KMS-11 (cell line): ENCODE data around the gene CHCHD4.

ENCODE experiments used
- H2AFZ ChIP-seq: fragments of 200-600 bp; sonication (generic); 2 replicates; pipeline ENCODE4 v1.6.1; 2016; ENCODE audit warnings: antibody characterized with exemption, mixed run types, low read depth
- H3K27ac ChIP-seq: fragments of 200-600 bp; sonication (generic); 2 replicates; pipeline ENCODE4 v1.6.1; 2016; ENCODE audit warnings: mild to moderate bottlenecking, mixed run types
- H3K27me3 ChIP-seq: fragments of 200-600 bp; sonication (generic); 2 replicates; pipeline ENCODE4 v1.6.1; 2017; ENCODE audit warnings: mild to moderate bottlenecking, low read depth, mixed run types, moderate library complexity; ENCODE audit not compliant: insufficient read depth
- H3K36me3 ChIP-seq: fragments of 200-600 bp; sonication (generic); 2 replicates; pipeline ENCODE4 v1.6.1; 2017; ENCODE audit warnings: mild to moderate bottlenecking, mixed run types; ENCODE audit not compliant: insufficient read depth
- H3K4me1 ChIP-seq: fragments of 200-600 bp; sonication (generic); 2 replicates; pipeline ENCODE4 v1.6.1; 2016; ENCODE audit warnings: mild to moderate bottlenecking, low read depth, mixed run types; ENCODE audit not compliant: poor library complexity, severe bottlenecking
- H3K4me2 ChIP-seq: fragments of 200-600 bp; sonication (generic); 2 replicates; pipeline ENCODE4 v1.7.0; 2016; ENCODE audit warnings: mild to moderate bottlenecking, mixed run types
- H3K4me3 ChIP-seq: fragments of 200-600 bp; sonication (generic); IDR thresholded peaks from 2 replicates; pipeline ENCODE4 v1.6.1; 2017; ENCODE audit warnings: low read depth, low read length, mixed read lengths; ENCODE audit not compliant: insufficient read depth
- H3K79me2 ChIP-seq: fragments of 200-600 bp; sonication (generic); 2 replicates; pipeline ENCODE4 v1.6.1; 2016; ENCODE audit warnings: low read depth, mixed run types; ENCODE audit not compliant: insufficient read depth
- H3K9ac ChIP-seq: fragments of 200-600 bp; sonication (generic); 2 replicates; pipeline ENCODE4 v1.6.1; 2016; ENCODE audit warnings: mild to moderate bottlenecking, mixed run types
- H4K20me1 ChIP-seq: fragments of 200-600 bp; sonication (generic); 2 replicates; pipeline ENCODE4 v1.6.1; 2016; ENCODE audit warnings: mild to moderate bottlenecking, mixed run types; ENCODE audit not compliant: insufficient read depth
- TF ChIP-seq, protein P1 (sequence below): fragments of 200-600 bp; sonication (generic); conservative IDR thresholded peaks from 2 replicates; pipeline ENCODE4 v1.6.1; 2017; ENCODE audit warnings: low read depth, mild to moderate bottlenecking, antibody characterized with exemption, low read length, moderate library complexity, mixed read lengths

Gene CHCHD4

DNA sequence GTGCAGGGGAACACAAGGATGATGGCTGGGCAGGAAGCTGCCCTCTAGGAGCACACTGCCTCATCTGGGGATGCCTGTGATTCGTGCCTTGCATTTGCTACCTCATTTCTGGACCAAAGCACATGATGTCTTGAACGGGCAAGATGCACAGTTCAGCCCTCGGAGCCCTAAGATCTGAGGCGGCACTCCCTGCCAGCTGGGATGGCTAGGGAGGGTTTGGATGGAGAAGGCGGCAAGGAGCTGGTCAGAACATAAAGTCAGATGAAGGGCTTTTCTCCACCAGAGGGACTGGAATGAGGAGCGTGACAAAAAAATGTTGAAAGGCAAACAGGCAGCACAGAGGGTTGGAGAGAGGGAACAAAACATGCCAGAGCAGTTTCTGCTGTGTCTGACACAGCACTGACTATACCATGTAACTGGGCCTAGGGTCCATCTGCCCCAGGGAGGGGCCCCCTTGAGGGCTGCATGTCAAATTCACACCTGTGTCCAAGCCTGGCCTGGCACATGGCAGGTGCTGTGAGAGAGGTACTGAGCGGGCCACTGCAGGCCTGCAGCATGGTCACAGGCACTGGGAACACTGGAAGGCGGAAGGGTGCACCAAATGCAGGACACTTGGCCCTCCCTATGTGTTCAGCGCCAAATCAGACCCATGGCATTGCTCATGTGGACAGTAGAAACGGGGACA is 21.9 kb upstream of the CHCHD4 start:
- TF ChIP-seq, protein P1, sequence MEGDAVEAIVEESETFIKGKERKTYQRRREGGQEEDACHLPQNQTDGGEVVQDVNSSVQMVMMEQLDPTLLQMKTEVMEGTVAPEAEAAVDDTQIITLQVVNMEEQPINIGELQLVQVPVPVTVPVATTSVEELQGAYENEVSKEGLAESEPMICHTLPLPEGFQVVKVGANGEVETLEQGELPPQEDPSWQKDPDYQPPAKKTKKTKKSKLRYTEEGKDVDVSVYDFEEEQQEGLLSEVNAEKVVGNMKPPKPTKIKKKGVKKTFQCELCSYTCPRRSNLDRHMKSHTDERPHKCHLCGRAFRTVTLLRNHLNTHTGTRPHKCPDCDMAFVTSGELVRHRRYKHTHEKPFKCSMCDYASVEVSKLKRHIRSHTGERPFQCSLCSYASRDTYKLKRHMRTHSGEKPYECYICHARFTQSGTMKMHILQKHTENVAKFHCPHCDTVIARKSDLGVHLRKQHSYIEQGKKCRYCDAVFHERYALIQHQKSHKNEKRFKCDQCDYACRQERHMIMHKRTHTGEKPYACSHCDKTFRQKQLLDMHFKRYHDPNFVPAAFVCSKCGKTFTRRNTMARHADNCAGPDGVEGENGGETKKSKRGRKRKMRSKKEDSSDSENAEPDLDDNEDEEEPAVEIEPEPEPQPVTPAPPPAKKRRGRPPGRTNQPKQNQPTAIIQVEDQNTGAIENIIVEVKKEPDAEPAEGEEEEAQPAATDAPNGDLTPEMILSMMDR = no peak
- Histone ChIP-seq H3K4me3 (no peak overlapping the region), H3K27ac (no peak overlapping the region), H3K4me2 (no peak overlapping the region), H3K9ac (no peak overlapping the region), H2AFZ (no peak overlapping the region), H3K79me2 (no peaks in the 10 kb centered on the region), H3K4me1 (peaks cover 25% of the 10 kb centered on the region), H3K27me3 (no peaks in the 10 kb centered on the region), H3K36me3 (no peaks in the 10 kb centered on the region), H4K20me1 (no peaks in the 10 kb centered on the region)

DNA sequence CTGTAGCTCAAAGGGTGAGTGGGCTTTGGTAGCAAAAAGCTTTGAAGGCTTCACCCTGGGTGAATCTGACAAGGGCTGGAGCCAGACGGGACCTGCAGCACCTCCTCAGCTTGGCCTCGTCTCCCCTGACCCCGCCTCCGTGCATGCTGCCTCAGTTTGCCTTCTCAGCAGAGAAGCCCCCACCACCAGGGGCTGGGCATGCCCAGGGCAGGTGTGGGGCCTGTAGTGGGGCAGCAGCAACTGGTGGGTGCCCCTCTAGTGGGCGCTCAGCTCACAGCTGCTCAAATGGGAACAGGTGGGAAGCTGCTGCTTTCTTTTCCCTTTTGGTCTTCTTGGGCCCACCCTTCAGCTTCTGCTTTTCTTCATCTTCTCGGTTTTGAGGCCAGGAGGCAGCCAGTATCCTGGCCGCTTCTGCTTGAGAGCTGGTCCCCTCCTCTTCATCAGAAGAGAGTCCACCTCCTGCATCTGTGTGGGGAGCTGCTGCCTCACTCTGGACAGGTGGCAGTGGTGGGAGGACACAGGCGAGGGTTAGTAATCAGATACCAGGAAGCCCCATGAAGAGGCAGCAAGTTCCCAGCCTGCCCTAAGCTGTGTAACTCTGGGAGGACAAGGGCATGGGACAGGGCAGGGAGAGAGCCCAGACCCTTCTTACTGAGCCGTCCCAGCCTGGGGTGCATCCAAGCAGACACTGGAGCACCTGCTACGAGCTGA is 21.2 kb upstream of the CHCHD4 start:
- Histone ChIP-seq H2AFZ (no peak overlapping the region), H3K4me2 (no peak overlapping the region), H3K27ac (no peak overlapping the region), H3K27me3 (no peaks in the 10 kb centered on the region), H3K9ac (no peak overlapping the region), H3K79me2 (no peaks in the 10 kb centered on the region), H3K4me3 (no peak overlapping the region), H3K36me3 (no peaks in the 10 kb centered on the region), H4K20me1 (no peaks in the 10 kb centered on the region), H3K4me1 (peaks cover 25% of the 10 kb centered on the region)
- TF ChIP-seq, protein P1 = no peak

DNA sequence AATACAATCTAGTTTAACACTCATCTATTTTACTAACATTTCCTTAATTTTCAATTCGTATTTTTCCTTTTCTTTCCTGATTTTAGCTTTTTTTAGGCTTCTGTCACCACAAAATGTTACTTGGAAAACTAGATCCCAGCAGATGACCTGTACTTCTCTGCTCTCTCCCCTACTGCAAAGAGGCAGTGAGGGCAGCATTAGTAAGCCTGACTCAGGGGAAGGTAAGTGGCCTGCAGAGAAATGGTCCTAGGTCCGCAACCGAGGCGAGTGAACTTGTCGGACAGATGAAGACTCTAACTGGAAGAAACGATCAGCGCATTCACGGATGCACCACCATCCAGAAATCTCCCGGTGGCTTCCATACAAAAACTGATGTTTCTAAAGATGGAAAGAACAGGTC is 20.6 kb upstream of the CHCHD4 start:
- Histone ChIP-seq H3K9ac (peak overlapping the region; percentile 63), H3K79me2 (no peaks in the 10 kb centered on the region), H2AFZ (no peak overlapping the region), H3K27ac (peak overlapping the region; percentile 91), H3K4me2 (0 out of 2 replicates have a peak overlapping the region, but pooled peaks have one; percentile 68), H4K20me1 (no peaks in the 10 kb centered on the region), H3K36me3 (no peaks in the 10 kb centered on the region), H3K4me1 (peaks cover 25% of the 10 kb centered on the region), H3K4me3 (no peak overlapping the region), H3K27me3 (no peaks in the 10 kb centered on the region)
- TF ChIP-seq, protein P1 = no peak

DNA sequence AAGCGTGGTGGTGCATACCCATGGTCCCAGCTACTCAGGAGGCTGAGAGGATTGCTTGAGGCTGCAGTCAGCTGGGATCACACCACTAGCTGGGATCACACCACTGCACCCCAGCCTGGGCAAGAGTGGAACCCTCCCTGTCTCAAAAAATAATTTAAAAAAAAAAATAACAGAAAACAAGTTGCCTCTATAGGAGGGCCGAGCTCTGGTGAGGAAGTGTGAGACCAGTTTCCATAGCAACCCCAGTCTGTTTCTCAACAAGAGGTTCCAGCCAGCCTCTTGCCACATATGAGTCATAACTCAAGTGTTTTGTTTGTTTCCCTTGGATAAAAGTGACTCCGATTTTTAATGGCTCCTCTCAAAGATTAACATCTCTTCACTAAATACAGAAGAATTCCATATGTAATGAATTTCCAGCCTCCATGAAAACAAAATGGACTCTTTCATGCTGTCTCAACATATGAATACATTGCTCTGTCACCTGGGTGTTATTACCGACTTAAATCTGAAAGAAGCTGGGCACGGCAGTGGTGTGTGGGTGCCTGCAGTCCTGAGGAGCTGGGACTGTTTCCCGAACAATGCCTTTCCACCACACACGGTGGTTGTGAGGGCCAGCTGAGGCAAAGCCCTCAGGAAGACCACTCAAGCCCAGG is 19.9 kb upstream of the CHCHD4 start:
- Histone ChIP-seq H3K4me2 (peak overlapping the region; percentile 68; the same call in 1 of the 2 replicates), H3K79me2 (no peaks in the 10 kb centered on the region), H3K4me3 (no peak overlapping the region), H3K27ac (peak overlapping the region; percentile 91), H3K9ac (peak overlapping the region; percentile 63), H3K36me3 (no peaks in the 10 kb centered on the region), H2AFZ (no peak overlapping the region), H3K27me3 (no peaks in the 10 kb centered on the region), H4K20me1 (no peaks in the 10 kb centered on the region), H3K4me1 (peaks cover 25% of the 10 kb centered on the region)
- TF ChIP-seq, protein P1 = no peak
